GF-D8 (cell line): ENCODE data around the gene GSN.
A peak's percentile ranks its signal among the peaks of the same experiment; 100 is the strongest.

Experiments
- DNase-seq: peaks from one replicate; lab custom pipeline; 2025; lab: John Stamatoyannopoulos, UW

Gene GSN

DNA sequence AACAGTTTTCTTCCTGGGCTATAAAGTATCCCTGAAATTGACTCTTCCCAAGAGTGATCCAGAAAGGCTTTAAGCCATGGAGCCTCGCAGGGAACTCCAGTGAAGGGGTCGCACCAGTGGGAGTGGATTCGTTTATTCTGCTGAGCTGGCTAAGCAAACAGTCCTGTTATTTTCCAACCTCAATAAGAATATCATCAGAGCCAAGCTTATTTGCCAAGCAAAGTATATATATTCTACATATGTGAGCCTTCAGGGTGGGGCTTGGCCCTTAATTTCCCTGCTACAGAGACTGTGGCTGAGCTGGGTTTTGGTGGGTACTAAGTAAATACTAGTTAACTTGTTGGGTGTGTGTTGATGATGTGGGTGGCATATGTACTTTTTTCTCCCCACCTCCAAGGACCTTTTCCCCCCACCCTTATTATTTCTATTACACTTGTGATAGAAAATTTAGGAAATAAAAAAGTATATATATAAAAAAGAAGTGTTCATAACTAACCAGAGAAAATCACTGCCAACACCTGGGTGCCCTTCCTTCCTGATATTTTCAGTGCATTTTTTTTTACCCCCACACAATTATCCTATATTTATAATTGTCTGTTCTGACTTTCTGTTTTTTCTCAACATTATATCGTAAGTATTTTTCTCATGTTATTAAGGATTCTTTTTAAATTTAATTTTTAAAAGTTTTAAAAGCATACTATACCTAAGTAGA is 5.3 kb downstream of the GSN start:
- DNase-seq: no peak

DNA sequence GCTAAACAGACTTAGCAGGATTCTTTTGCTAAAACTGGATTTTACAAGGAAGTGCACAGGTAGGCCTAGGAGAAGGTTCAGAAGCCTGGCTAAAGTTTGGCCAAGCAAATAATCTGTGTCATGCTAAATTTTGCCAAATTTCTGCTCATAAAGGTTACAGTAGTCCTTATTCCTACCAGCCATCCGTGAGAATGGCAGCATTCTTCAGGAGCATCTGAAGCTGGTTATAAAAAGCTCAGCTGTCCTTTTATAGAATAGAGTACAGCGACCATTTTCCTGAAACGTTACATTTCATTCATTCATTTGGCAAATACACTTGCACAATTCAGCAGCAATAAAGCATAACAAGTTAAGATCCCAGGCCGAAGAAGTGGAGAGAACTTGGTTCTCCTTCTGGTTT is 6.9 kb downstream of the GSN start:
- DNase-seq: no peak

DNA sequence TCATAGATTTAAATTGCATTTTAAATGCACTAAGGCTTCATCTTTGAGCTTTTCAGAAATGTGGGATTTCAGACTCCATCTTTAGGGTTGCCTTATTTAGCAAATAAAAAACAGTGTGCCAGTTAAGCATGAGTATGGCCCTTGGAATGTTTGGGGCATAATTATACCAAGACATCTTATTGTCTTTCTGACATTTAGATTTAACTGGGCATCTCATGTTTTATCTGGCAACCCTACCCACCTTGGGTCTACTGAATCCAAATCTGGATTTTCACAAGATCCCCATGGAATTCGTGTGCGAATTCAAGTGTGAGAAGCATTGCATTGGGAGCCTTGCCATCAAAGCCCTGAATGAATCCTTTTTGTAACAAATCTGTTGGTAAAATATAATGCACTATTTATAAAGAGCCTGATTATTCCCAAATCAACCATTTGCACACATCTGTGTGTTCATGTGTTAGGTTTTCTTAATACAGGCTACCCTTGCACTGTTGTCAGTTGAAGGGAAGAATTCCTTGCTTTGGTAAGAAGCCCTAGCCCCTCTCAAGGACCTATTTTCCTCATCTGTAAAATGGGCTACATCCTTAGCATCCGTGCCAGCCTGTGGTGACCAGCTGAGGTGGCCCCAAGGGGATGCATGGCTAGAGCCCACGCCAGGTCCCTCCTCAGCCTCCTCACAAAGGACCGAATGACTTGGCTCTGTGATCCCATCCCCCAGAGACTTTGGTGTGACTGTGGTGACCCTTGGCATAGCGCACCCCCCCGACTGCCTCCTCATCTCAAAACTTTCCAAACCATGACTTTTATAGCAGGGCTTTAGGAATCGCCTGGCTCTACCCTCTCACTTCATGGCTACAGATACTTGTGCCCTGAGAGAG is 8.1 kb downstream of the GSN start:
- DNase-seq: no peak

DNA sequence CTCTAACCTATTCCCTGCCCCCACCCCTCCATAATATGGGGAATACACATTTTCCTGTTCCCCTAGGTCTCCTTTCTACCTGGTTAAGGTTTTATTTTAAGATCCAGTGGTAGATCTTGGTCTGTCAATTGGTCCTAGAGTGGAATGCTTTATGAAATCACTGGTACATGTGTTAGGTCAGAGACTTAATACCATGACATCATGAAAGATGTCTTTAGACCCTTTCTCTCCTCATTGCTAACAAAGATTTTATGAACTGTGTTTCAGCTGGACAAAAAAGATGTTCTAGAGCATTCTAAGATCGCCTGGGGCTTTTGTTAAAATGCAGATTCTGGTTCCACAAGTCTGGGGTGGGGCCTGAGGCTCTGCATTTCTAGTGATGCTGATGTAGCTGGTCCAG is 9.1 kb downstream of the GSN start:
- DNase-seq: no peak

DNA sequence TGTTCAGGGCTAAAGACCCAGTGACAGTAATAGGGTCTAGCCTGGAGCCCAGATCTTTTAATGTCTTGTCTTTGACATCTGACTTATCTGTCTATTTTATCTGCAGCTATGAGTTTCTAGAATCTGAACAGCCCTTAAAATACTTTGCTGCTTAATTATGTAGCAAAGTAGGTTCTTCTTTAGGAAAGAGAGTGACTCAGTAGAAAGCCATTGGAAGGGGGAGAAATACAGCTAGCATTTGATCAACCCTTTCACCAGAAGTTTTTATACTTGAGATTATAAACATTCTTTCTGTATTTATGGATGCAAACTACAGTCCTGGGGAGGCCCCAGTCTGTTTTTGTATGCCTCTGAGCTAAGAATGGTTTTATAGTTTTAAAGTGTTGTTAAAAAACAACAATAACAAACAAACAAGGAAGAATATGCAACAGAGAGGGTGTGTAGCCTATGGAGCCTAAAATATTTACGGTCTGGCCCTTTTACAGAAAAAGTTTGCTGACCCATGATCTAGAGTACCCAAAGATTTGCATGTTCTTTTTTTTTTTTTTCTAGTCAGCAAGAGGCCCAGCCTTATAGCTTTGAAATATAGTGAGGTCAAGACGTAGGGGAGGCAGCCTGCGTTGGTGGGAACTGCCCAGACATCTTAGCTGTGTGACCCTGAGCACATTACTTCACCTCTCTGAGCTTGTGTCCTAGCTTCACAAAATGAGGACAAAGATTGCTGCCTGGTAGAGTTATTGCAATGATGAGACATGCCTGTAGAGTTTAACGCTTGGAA is 9.7 kb downstream of the GSN start:
- DNase-seq: no peak

DNA sequence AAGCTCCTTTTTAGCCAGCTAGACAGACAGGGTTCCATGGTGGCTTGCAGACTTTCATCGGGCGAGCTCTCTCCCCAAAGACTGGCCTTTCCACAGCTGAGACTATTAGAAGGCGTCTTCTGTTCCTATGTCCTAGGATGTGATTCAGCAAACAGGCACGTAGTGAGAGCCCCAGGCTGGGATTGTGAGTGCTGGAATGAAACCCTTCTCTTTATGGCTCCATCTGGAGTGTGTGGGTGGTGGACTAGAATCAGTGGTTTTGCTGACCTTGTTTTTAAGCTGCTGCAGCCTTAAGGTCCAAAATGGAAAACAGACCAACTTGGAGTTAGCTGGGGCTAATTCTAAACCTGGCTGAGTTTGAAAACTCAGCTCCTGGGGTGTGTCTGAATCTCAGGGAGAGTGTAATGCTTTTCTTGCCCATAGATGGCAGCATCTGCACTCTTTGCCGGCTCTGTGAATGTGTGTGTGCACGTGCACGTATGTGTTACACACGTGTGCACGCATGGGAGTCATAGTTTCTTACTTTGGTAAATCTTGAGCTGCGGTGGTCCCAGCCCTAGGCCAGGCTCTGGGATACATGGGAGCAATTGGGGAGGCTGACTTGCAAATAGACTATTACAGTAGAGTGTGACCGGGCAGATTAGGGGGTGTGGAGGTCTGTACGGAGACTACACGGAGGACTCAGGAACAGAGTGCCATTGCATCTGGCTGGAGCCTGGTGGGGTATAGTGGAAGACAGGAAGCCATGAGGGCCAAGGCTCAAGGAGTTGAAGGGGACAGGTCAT is 10.7 kb downstream of the GSN start:
- DNase-seq: peak; percentile 59

DNA sequence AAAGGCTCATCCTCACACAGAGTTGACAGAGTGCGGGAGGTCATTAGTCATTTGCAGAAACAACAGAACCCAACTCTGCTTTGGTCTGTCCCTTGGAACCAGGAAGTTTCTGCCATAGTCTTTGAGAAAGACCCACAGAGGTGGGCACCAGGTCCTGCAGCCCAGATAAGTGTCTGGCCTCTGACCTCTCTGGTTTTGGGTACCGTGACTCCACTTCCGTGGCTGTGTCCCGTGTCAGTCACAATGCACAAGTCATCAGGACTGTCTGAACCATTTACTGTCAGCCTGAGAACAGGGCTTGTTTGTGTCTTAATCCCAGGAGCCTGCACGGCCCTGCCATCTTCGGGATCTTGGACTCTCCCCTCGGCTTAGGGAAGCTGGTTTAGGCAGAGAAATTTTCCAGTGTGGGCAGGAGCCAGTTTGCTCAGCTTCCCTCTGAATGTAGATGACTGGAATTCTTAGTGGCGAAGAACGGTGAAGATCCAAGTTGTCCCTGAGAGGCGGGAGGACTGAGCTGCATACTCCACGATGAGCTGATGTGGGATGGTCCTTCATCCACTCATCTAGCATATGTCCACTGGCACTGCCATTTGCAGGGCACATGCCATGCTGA is 11.9 kb downstream of the GSN start:
- no peak for DNase-seq

DNA sequence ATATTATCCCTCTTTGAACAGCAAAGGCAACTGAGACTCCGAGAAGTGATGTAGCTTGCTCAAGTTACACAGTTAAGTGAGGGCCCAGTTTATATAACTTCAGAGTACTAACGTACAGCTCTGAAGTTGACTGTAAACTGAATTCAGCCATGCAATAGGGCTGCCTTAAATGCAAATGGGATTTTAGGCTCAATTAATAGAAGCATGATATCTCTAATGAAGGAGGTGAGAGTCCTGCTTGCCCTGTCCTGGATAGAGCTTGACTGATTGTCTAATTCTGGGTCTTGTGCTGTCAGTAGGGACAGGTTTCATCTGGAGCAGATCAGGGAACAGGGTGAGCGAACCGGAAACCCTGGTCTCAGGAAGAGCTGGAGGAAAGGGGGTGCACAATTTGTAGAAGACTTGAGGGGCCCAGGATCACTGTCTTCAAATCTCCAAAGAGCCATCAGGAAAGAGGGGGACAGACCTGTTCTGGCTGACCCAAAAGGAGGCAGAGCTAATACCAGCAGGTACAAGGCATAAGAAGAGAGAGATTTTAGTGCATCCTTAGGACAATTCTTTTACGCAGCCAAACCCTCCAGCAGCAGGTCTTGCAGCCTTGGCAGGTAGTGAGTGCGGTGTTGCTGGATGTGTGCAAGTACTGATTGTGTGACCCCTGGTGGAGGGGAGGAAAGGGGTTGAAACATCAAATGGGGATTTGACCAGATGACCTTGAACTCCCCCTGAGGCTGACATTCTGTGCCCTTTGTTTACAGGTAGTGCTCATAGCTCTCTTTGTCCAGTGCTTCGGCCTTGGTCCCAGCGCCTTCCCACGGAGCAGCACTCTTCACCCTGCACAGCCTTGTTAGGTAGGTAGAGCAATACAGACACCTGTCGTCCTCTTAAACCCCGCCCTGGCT is 13.0 kb downstream of the GSN start:
- DNase-seq: no peak

DNA sequence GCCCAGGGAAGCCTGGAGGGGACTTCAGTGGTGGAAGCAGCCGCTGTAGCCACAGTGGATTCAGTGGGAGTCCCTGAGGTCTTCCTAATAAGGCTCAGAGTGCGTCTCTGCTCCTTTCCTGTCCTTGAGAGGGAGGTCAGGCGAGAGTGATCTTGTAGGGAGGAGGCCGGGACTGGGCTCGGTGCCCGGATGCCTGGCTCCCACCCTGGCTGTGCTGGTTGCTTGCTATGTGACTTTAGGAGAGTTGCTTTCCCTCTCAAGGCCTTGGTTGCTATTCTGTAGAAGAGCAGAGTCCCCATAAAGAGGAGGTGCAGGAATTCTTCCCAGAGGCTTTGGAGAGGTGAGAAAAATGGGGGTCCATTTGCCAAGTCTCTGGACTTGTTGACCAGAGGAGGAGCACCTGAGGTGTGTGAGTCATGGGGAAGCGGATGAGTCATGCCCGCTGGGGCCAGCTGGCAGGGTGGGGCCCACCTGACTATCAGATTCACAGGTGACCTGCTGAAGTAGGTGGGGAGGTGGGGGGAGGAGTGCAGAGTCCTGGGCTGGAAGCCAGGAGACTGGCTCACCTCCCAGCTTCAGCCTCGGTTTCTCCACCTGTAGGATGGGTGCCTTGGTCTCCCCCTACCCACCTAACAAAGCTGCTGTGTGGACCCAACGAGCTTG is 13.8 kb downstream of the GSN start:
- no peak for DNase-seq

DNA sequence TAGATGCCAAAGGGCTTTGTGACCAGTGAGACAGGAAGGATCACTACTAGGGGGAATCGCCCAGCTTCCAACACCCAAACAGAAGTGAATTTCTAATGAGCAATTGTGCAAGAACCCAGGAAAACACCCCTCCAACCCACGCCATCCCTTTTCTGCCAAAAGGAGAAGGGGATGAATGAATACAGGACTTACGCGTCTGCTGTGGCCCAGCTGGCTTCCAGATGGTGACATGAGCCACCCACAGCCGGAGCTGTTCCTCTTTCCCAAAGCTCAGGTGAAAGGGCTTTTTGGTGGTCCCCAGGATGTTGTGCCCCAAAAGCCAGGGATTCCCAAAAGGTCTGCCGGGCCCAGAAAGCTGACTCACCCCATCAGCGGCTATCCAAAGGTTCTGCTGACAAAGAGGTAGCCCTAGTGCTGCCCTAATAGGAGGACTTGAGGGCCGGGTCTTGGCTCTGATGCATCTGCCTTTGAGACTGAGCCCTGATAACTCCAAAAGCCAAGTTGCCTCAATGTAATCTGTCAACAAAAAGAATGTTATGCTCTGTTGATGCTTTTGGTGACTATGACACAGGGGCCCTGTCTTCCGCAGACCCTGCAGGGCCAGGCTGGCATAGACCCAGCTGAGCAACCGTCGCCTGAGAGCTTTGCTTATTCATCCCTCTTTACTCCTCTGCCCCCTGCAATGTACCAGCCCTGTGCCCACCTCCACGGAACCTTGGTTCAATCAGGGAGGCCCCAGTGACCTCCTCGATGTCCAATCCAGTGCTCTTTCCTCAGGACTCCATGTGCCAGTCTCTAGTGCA is 14.5 kb downstream of the GSN start:
- peak; percentile 50 for DNase-seq

DNA sequence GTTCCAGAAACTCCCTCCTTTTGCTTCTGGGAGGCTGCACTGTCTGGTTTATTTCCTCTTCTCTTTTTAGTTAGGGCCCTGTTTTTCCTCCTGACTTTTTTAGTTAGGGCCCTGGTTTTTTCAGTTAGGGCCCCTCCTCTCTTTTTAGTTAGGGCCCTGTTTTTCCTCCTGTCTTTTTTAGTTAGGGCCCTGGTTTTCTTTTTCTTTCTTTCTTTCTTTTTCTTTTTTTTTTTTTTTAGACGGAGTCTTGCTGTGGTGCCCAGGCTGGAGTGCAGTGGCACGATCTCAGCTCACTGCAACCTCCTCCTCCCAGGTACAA is 15.1 kb downstream of the GSN start:
- no peak for DNase-seq

DNA sequence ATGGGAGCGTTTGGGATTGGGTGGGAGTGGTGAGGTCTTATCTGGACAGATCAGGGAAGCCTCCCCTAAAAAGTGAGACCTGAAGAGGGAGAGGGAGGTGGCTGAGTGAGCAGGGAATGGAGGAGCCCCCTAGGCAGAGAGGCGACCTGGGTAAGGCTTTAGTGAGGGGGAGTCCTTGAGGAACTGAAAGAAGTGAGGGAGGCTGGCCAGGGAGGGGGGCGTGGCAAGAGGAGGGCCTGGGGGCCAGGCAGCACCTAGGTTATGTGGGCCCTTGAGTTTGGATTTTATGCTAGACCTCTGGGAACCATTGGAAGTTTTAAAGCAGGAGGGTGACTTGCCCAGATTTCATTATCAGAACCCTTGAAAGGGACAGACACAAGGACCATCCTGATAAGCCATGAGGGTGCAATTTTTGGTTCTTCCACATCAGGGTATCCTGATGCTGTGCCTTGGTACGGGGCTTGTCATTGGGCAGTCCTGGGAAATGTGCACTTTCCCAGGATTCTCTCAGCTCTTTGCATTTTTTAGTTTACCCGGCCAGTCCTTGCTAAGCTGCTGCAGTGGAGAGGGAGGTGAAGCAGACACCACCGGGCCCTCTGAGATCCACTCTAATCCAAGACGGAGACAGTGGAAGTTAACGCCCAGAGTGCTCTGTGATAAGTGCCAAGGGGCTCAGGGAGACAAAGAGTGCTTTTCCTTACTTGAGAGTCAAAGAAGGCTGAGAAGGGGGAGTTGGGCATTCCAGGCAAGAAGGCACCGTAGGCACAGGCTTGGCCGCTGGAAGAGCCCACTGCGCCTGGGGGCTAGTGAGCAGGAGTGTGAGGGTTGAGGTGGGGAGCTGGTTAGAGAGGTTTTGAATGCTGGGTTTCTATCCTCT is 16.1 kb downstream of the GSN start:
- no peak for DNase-seq

DNA sequence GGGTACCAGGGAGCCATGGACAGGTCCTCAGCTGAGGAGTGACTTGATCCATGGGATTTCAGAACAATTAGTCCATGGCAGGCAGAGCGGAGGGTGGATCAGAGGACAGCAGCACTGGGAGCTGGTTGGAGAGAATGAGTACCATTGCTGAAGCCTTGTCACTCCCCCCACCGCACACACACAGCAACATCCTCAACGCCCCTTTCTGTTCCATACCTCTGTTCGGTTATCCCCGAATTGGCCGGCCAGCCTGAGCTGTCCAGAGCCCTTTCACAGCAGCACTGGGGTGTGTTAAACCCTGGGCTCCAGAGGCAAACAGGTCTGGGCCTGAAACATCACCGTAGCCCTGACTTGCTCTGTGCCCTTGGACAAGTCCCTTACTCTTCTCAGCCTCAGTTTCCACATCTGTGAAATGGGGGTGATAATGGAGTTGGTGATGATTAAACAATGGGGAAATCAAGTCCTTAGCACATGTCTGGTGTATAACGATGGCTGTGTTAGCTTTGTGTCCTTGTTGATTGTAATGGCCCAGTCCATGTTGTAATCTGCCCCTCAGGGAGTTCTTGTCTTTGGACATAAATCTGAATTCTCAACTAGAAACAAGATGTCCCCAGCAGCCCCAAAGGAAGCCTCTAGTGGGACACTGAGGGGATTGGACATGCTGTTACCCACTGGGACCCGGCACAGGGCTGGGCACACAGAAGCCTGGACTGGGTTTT is 16.9 kb downstream of the GSN start:
- DNase-seq: no peak

DNA sequence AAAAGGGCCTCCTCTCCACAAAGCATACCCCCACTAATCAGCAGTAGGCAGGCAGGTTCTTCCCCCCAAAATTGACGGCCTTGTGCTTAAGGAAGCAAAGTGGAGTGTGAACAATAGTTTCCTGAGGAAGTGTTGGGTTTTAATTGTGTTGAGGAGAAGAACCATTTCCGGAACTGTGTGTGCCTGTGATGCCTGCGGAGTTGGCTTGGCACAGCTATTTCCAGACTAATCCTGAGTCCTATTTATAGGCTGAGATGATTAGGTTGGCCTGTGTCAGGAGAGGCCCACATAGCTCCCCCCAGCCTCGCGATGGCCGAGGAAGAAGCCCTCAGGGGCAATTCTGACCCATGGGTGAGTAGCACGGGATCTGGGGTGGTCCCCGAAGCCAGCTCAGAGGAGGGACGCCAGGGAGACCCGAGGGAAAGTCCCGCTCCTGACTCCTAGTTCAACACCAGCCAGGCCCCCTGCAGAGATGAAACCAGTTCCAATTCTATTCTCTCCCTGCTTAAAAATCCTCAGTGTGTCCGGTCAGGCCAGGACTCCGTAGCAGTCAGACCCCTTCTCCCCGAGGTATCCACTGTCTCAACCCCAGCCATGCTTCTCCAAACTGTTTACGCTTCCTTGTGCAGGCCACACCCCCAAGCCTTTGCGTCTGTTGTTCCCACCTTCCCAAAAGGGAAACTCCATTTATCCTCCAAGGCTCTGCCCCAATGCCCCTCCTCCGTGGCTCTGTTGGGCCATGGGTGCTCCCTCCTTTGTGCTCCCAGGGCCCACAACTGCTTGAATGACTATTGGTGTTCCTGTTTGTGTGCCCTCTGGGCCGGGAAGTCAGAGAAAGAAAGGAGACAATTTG is 18.1 kb downstream of the GSN start:
- peak; percentile 76 for DNase-seq

DNA sequence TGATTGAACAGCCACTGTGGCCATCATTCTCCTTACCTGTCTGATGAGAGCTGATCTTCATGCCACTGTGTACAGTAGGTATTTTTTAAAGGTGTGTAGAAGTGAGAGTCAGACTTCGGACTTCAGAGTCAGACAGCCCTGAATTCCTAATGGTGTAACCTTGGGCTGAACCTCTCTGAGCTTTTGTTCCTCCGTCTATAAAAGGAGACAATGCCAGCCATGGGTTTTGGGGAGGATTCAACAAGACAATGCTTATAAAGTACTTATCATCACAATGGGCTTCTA is 18.7 kb downstream of the GSN start:
- DNase-seq: no peak

DNA sequence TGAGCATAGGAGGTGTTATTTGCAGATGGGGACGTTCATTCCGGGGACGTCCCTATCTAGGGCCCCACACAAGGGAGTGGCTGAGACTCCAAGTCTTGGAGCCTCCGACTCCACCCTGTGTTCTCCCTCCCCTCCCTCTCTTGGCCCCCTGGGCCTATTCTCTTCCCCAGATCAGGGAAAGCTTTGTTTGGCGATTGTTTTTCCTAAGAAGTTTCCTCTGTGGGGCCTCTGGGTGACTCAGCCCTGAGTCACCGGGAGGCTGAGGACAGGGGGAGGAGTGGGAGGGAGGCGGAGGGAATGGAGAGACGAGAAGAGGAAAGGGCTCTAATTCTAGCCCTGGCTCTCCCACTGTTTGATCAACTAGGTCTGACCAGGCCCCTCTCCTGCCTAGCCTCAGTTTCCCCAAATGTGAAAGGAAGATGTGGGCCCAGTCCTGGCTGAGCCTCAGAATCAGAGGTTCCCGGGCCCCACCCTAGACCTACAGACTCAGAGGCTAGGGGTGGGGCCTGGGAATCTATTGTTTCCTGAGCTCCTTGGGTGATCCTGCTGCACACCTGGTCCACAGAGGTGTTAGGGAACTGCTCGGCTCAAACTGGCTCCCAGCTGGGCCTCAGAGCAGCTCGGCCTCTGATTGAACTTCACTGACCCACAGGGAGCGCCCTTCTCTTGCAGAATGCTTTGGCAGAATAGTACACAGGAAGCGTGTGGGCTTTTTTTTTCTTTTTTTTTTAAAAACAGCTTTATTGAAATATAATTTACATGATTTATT is 19.2 kb downstream of the GSN start:
- peak; percentile 52 for DNase-seq
